ENCODE measurements around the gene ACADL. TPM values are rescaled to one million over a fixed set of nuclear protein-coding genes. Genes with fewer than 3 reads are reported as not detected.

ACADL gene
- polyA plus RNA-seq, 2 donors = 0.56 to 0.57 TPM

- 46 to 52% methylated on average over 1 of the region's 1 CpG for WGBS, 2 donors
- no peaks in the 10 kb centered on the region for H3K27me3 ChIP-seq (ENCODE audit: control insufficient read depth in 1 of 2, insufficient read depth in 2 of 2, low read length in 2 of 2)
- no peaks in the 10 kb centered on the region for H3K4me1 ChIP-seq (ENCODE audit: control insufficient read depth in 2 of 2, insufficient read depth in 2 of 2, low read length in 1 of 2)
- no peak overlapping the region for H3K4me3 ChIP-seq (ENCODE audit: low read depth in 1 of 2, low read length in 2 of 2)
- no peaks in the 10 kb centered on the region for H3K9me3 ChIP-seq (ENCODE audit: control insufficient read depth in 2 of 2, insufficient read depth in 1 of 2, low read depth in 1 of 2, low read length in 1 of 2)
- no peaks in the 10 kb centered on the region for H3K36me3 ChIP-seq (ENCODE audit: control insufficient read depth in 2 of 2, insufficient read depth in 2 of 2, low read length in 1 of 2)
- H3K27ac ChIP-seq (ENCODE audit: low read depth in 2 of 2, low read length in 1 of 2) = no peak overlapping the region
These were observed 10.1 kb downstream of the ACADL start for GRCh38 chr2:210215120-210215519.

- Histone ChIP-seq H3K4me1 (ENCODE audit: control insufficient read depth in 2 of 2, insufficient read depth in 2 of 2, low read length in 1 of 2) (no peaks in the 10 kb centered on the region), H3K27me3 (ENCODE audit: control insufficient read depth in 1 of 2, insufficient read depth in 2 of 2, low read length in 2 of 2) (no peaks in the 10 kb centered on the region), H3K27ac (ENCODE audit: low read depth in 2 of 2, low read length in 1 of 2) (no peak overlapping the region), H3K4me3 (ENCODE audit: low read depth in 1 of 2, low read length in 2 of 2) (no peak overlapping the region), H3K36me3 (ENCODE audit: control insufficient read depth in 2 of 2, insufficient read depth in 2 of 2, low read length in 1 of 2) (no peaks in the 10 kb centered on the region), H3K9me3 (ENCODE audit: control insufficient read depth in 2 of 2, insufficient read depth in 1 of 2, low read depth in 1 of 2, low read length in 1 of 2) (no peaks in the 10 kb centered on the region)
- 80 to 91% methylated on average over 1 of the region's 1 CpG for WGBS, 2 donors
These were observed 15.1 kb downstream of the ACADL start for GRCh38 chr2:210210185-210210584.

- 78 to 93% methylated on average over 1 of the region's 1 CpG for WGBS, 2 donors
- no peak overlapping the region for H3K27ac ChIP-seq (ENCODE audit: low read depth in 2 of 2, low read length in 1 of 2)
- H3K27me3 ChIP-seq (ENCODE audit: control insufficient read depth in 1 of 2, insufficient read depth in 2 of 2, low read length in 2 of 2) = no peaks in the 10 kb centered on the region
- no peak overlapping the region for H3K4me3 ChIP-seq (ENCODE audit: low read depth in 1 of 2, low read length in 2 of 2)
- no peaks in the 10 kb centered on the region for H3K9me3 ChIP-seq (ENCODE audit: control insufficient read depth in 2 of 2, insufficient read depth in 1 of 2, low read depth in 1 of 2, low read length in 1 of 2)
- no peaks in the 10 kb centered on the region for H3K36me3 ChIP-seq (ENCODE audit: control insufficient read depth in 2 of 2, insufficient read depth in 2 of 2, low read length in 1 of 2)
- no peaks in the 10 kb centered on the region for H3K4me1 ChIP-seq (ENCODE audit: control insufficient read depth in 2 of 2, insufficient read depth in 2 of 2, low read length in 1 of 2)
These were observed 17.3 kb downstream of the ACADL start for GRCh38 chr2:210207929-210208328.

- Histone ChIP-seq H3K4me3 (ENCODE audit: low read depth in 1 of 2, low read length in 2 of 2) (no peak overlapping the region), H3K27me3 (ENCODE audit: control insufficient read depth in 1 of 2, insufficient read depth in 2 of 2, low read length in 2 of 2) (no peaks in the 10 kb centered on the region), H3K9me3 (ENCODE audit: control insufficient read depth in 2 of 2, insufficient read depth in 1 of 2, low read depth in 1 of 2, low read length in 1 of 2) (no peaks in the 10 kb centered on the region), H3K4me1 (ENCODE audit: control insufficient read depth in 2 of 2, insufficient read depth in 2 of 2, low read length in 1 of 2) (no peaks in the 10 kb centered on the region), H3K36me3 (ENCODE audit: control insufficient read depth in 2 of 2, insufficient read depth in 2 of 2, low read length in 1 of 2) (no peaks in the 10 kb centered on the region), H3K27ac (ENCODE audit: low read depth in 2 of 2, low read length in 1 of 2) (no peak overlapping the region)
- WGBS, 2 donors = 54 to 68% methylated on average over 1 of the region's 1 CpG
These were observed 21.7 kb downstream of the ACADL start for GRCh38 chr2:210203558-210203957.

GRCh38 chr2:210203147-210203546 is 22.1 kb downstream of the ACADL start:
- WGBS, 2 donors = 80 to 85% methylated on average over 1 of the region's 1 CpG
- Histone ChIP-seq H3K4me1 (ENCODE audit: control insufficient read depth in 2 of 2, insufficient read depth in 2 of 2, low read length in 1 of 2) (no peaks in the 10 kb centered on the region), H3K27me3 (ENCODE audit: control insufficient read depth in 1 of 2, insufficient read depth in 2 of 2, low read length in 2 of 2) (no peaks in the 10 kb centered on the region), H3K36me3 (ENCODE audit: control insufficient read depth in 2 of 2, insufficient read depth in 2 of 2, low read length in 1 of 2) (no peaks in the 10 kb centered on the region), H3K27ac (ENCODE audit: low read depth in 2 of 2, low read length in 1 of 2) (no peak overlapping the region), H3K4me3 (ENCODE audit: low read depth in 1 of 2, low read length in 2 of 2) (no peak overlapping the region), H3K9me3 (ENCODE audit: control insufficient read depth in 2 of 2, insufficient read depth in 1 of 2, low read depth in 1 of 2, low read length in 1 of 2) (no peaks in the 10 kb centered on the region)

- WGBS, 2 donors = 85 to 86% methylated on average over 3 of the region's 3 CpGs
- Histone ChIP-seq H3K4me3 (ENCODE audit: low read depth in 1 of 2, low read length in 2 of 2) (no peak overlapping the region), H3K36me3 (ENCODE audit: control insufficient read depth in 2 of 2, insufficient read depth in 2 of 2, low read length in 1 of 2) (no peaks in the 10 kb centered on the region), H3K4me1 (ENCODE audit: control insufficient read depth in 2 of 2, insufficient read depth in 2 of 2, low read length in 1 of 2) (no peaks in the 10 kb centered on the region), H3K27me3 (ENCODE audit: control insufficient read depth in 1 of 2, insufficient read depth in 2 of 2, low read length in 2 of 2) (no peaks in the 10 kb centered on the region), H3K9me3 (ENCODE audit: control insufficient read depth in 2 of 2, insufficient read depth in 1 of 2, low read depth in 1 of 2, low read length in 1 of 2) (no peaks in the 10 kb centered on the region), H3K27ac (ENCODE audit: low read depth in 2 of 2, low read length in 1 of 2) (no peak overlapping the region)
These were observed 25.4 kb downstream of the ACADL start for GRCh38 chr2:210199854-210200253.

- H3K27ac ChIP-seq (ENCODE audit: low read depth in 2 of 2, low read length in 1 of 2) = no peak overlapping the region
- H3K4me3 ChIP-seq (ENCODE audit: low read depth in 1 of 2, low read length in 2 of 2) = no peak overlapping the region
- no peaks in the 10 kb centered on the region for H3K27me3 ChIP-seq (ENCODE audit: control insufficient read depth in 1 of 2, insufficient read depth in 2 of 2, low read length in 2 of 2)
- H3K9me3 ChIP-seq (ENCODE audit: control insufficient read depth in 2 of 2, insufficient read depth in 1 of 2, low read depth in 1 of 2, low read length in 1 of 2) = no peaks in the 10 kb centered on the region
- no peaks in the 10 kb centered on the region for H3K36me3 ChIP-seq (ENCODE audit: control insufficient read depth in 2 of 2, insufficient read depth in 2 of 2, low read length in 1 of 2)
- no peaks in the 10 kb centered on the region for H3K4me1 ChIP-seq (ENCODE audit: control insufficient read depth in 2 of 2, insufficient read depth in 2 of 2, low read length in 1 of 2)
These were observed 26.0 kb downstream of the ACADL start for GRCh38 chr2:210199186-210199765.

- Histone ChIP-seq H3K4me3 (ENCODE audit: low read depth in 1 of 2, low read length in 2 of 2) (no peak overlapping the region), H3K9me3 (ENCODE audit: control insufficient read depth in 2 of 2, insufficient read depth in 1 of 2, low read depth in 1 of 2, low read length in 1 of 2) (no peaks in the 10 kb centered on the region), H3K4me1 (ENCODE audit: control insufficient read depth in 2 of 2, insufficient read depth in 2 of 2, low read length in 1 of 2) (no peaks in the 10 kb centered on the region), H3K36me3 (ENCODE audit: control insufficient read depth in 2 of 2, insufficient read depth in 2 of 2, low read length in 1 of 2) (no peaks in the 10 kb centered on the region), H3K27ac (ENCODE audit: low read depth in 2 of 2, low read length in 1 of 2) (no peak overlapping the region), H3K27me3 (ENCODE audit: control insufficient read depth in 1 of 2, insufficient read depth in 2 of 2, low read length in 2 of 2) (no peaks in the 10 kb centered on the region)
- 19 to 21% methylated on average over 1 of the region's 1 CpG for WGBS, 2 donors
These were observed 26.9 kb downstream of the ACADL start for GRCh38 chr2:210198326-210198725.

GRCh38 chr2:210197720-210198119 is 27.5 kb downstream of the ACADL start:
- Histone ChIP-seq H3K4me1 (ENCODE audit: control insufficient read depth in 2 of 2, insufficient read depth in 2 of 2, low read length in 1 of 2) (no peaks in the 10 kb centered on the region), H3K27ac (ENCODE audit: low read depth in 2 of 2, low read length in 1 of 2) (no peak overlapping the region), H3K4me3 (ENCODE audit: low read depth in 1 of 2, low read length in 2 of 2) (no peak overlapping the region), H3K27me3 (ENCODE audit: control insufficient read depth in 1 of 2, insufficient read depth in 2 of 2, low read length in 2 of 2) (no peaks in the 10 kb centered on the region), H3K9me3 (ENCODE audit: control insufficient read depth in 2 of 2, insufficient read depth in 1 of 2, low read depth in 1 of 2, low read length in 1 of 2) (no peaks in the 10 kb centered on the region), H3K36me3 (ENCODE audit: control insufficient read depth in 2 of 2, insufficient read depth in 2 of 2, low read length in 1 of 2) (no peaks in the 10 kb centered on the region)
- 57 to 59% methylated on average over 2 of the region's 2 CpGs for WGBS, 2 donors

- H3K27me3 ChIP-seq (ENCODE audit: control insufficient read depth in 1 of 2, insufficient read depth in 2 of 2, low read length in 2 of 2) = no peaks in the 10 kb centered on the region
- 30 to 36% methylated on average over 8 of the region's 8 CpGs for WGBS, 2 donors
- no peaks in the 10 kb centered on the region for H3K4me1 ChIP-seq (ENCODE audit: control insufficient read depth in 2 of 2, insufficient read depth in 2 of 2, low read length in 1 of 2)
- no peaks in the 10 kb centered on the region for H3K9me3 ChIP-seq (ENCODE audit: control insufficient read depth in 2 of 2, insufficient read depth in 1 of 2, low read depth in 1 of 2, low read length in 1 of 2)
- no peak overlapping the region for H3K4me3 ChIP-seq (ENCODE audit: low read depth in 1 of 2, low read length in 2 of 2)
- H3K27ac ChIP-seq (ENCODE audit: low read depth in 2 of 2, low read length in 1 of 2) = no peak overlapping the region
- no peaks in the 10 kb centered on the region for H3K36me3 ChIP-seq (ENCODE audit: control insufficient read depth in 2 of 2, insufficient read depth in 2 of 2, low read length in 1 of 2)
These were observed 30.0 kb downstream of the ACADL start for GRCh38 chr2:210195101-210195852.

Data from esophagus (tissue), 2 donors.